DMS79 treated with DMSO at 0.1 percent for 48 hours (cell line): Measurements from ENCODE around the gene RAB3GAP2.
"Not testable (repeated sequence)": the region's sequence is repeated elsewhere in the genome, so short reads cannot be mapped to it uniquely, and the experiment has no call there.

Experiments used
- DNase-seq: peaks from one replicate; lab custom pipeline; 2025; lab: John Stamatoyannopoulos, UW

Gene RAB3GAP2

GRCh38 chr1:220139966-220140365, 132.3 kb downstream of the RAB3GAP2 start:
- no peak for DNase-seq

- no peak for DNase-seq
Observed at GRCh38 chr1:220137019-220137786, 135.1 kb downstream of the RAB3GAP2 start.

GRCh38 chr1:220135755-220136154, 136.5 kb downstream of the RAB3GAP2 start:
- DNase-seq: no peak

GRCh38 chr1:220129479-220130210, 142.6 kb downstream of the RAB3GAP2 start:
- no peak for DNase-seq

GRCh38 chr1:220127076-220127475, 145.2 kb downstream of the RAB3GAP2 start:
- no peak for DNase-seq

- no peak for DNase-seq
Observed at GRCh38 chr1:220124542-220124941, 147.7 kb downstream of the RAB3GAP2 start.

GRCh38 chr1:220123889-220124288, 148.4 kb downstream of the RAB3GAP2 start:
- no peak for DNase-seq

- DNase-seq: no peak
Observed at GRCh38 chr1:220123066-220123465, 149.2 kb downstream of the RAB3GAP2 start.

GRCh38 chr1:220121791-220122530, 150.3 kb downstream of the RAB3GAP2 start:
- no peak for DNase-seq

- no peak for DNase-seq
Observed at GRCh38 chr1:220119043-220119512, 153.2 kb downstream of the RAB3GAP2 start.

GRCh38 chr1:220113136-220113695, 159.0 kb downstream of the RAB3GAP2 start:
- no peak for DNase-seq

GRCh38 chr1:220112600-220112999, 159.7 kb downstream of the RAB3GAP2 start:
- not testable (repeated sequence) for DNase-seq

GRCh38 chr1:220110473-220110872, 161.8 kb downstream of the RAB3GAP2 start:
- not testable (repeated sequence) for DNase-seq

GRCh38 chr1:220099826-220100225, 172.4 kb downstream of the RAB3GAP2 start:
- DNase-seq: no peak
